HepG2 (cell line): ENCODE results near the gene CLDN14. TPM values are rescaled to one million over a fixed set of nuclear protein-coding genes. Genes with fewer than 3 reads are reported as not detected.

ENCODE experiments used
- BRD4 ChIP-seq: sonication (generic); formaldehyde crosslinking; IDR thresholded peaks from 2 replicates; pipeline ENCODE4 v1.4.0; 2020; ENCODE audit warnings: missing genetic modification reagents
- CC2D1A ChIP-seq: sonication (generic); formaldehyde crosslinking; IDR thresholded peaks from 2 replicates; pipeline ENCODE4 v1.8.1; 2023; ENCODE audit warnings: mild to moderate bottlenecking, missing genetic modification reagents
- GMEB1 ChIP-seq: sonication (generic); formaldehyde crosslinking; IDR thresholded peaks from 2 replicates; pipeline ENCODE4 v1.5.1; 2020; ENCODE audit warnings: missing genetic modification reagents, mild to moderate bottlenecking, borderline replicate concordance
- KDM5A ChIP-seq: fragments of 200-600 bp; sonication (generic); IDR thresholded peaks from 2 replicates; pipeline ENCODE4 v1.7.0; 2018; ENCODE audit warnings: antibody characterized with exemption, mild to moderate bottlenecking, low read length, borderline replicate concordance
- PAWR ChIP-seq: sonication (generic); formaldehyde crosslinking; IDR thresholded peaks from 2 replicates; pipeline ENCODE4 v1.4.0; 2020; ENCODE audit warnings: missing genetic modification reagents, mild to moderate bottlenecking, borderline replicate concordance
- PHF20 ChIP-seq: sonication (generic); formaldehyde crosslinking; IDR thresholded peaks from 2 replicates; pipeline ENCODE4 v1.5.0; 2020; ENCODE audit warnings: mild to moderate bottlenecking, missing genetic modification reagents
- RFX3 ChIP-seq: IDR thresholded peaks from 2 replicates; pipeline ENCODE4 v1.6.1; 2016; ENCODE audit warnings: missing biosample characterization, missing genetic modification reagents
- RFXANK ChIP-seq: IDR thresholded peaks from 2 replicates; pipeline ENCODE4 v1.6.1; 2016
- TCF12 ChIP-seq, 2 experiments: fragments of 450-650 bp in 1 of 2; sonication (generic) in 1 of 2; formaldehyde crosslinking in 1 of 2; IDR thresholded peaks; 2 replicates each; pipeline versions ENCODE4 v1.6.1 to v1.8.0; 2017 to 2022; ENCODE audit warnings: antibody characterized with exemption in 1 of 2, mild to moderate bottlenecking in 1 of 2, missing genetic modification reagents in 1 of 2, moderate library complexity in 1 of 2
- ZBED4 ChIP-seq: sonication (generic); formaldehyde crosslinking; IDR thresholded peaks from 2 replicates; pipeline ENCODE4 v1.4.0; 2020; ENCODE audit warnings: missing genetic modification reagents, borderline replicate concordance
- ZBTB1 ChIP-seq: sonication (generic); formaldehyde crosslinking; IDR thresholded peaks from 2 replicates; pipeline ENCODE4 v1.4.0; 2020; ENCODE audit warnings: missing genetic modification reagents, borderline replicate concordance
- ZBTB14 ChIP-seq: sonication (generic); formaldehyde crosslinking; IDR thresholded peaks from 2 replicates; pipeline ENCODE4 v1.4.0; 2020; ENCODE audit warnings: missing genetic modification reagents
- ZFP41 ChIP-seq: sonication (generic); formaldehyde crosslinking; IDR thresholded peaks from 2 replicates; pipeline ENCODE4 v1.4.0; 2020; ENCODE audit warnings: mild to moderate bottlenecking, missing genetic modification reagents, borderline replicate concordance
- ZGPAT ChIP-seq: IDR thresholded peaks from 2 replicates; pipeline ENCODE4 v1.6.1; 2016; ENCODE audit warnings: mild to moderate bottlenecking
- ZNF205 ChIP-seq: IDR thresholded peaks from 2 replicates; pipeline ENCODE4 v1.6.1; 2018; ENCODE audit warnings: missing biosample characterization, missing genetic modification reagents
- ZNF44 ChIP-seq: sonication (generic); formaldehyde crosslinking; IDR thresholded peaks from 2 replicates; pipeline ENCODE4 v1.5.1; 2020; ENCODE audit warnings: mild to moderate bottlenecking, missing genetic modification reagents
- ZNF446 ChIP-seq: sonication (generic); formaldehyde crosslinking; IDR thresholded peaks from 2 replicates; pipeline ENCODE4 v1.5.0; 2020; ENCODE audit warnings: mild to moderate bottlenecking, missing genetic modification reagents
- ZNF451 ChIP-seq: sonication (generic); formaldehyde crosslinking; IDR thresholded peaks from 2 replicates; pipeline ENCODE4 v1.5.0; 2020; ENCODE audit warnings: mild to moderate bottlenecking, missing genetic modification reagents
- ZNF564 ChIP-seq: sonication (generic); formaldehyde crosslinking; IDR thresholded peaks from 2 replicates; pipeline ENCODE4 v1.8.1; 2023; ENCODE audit warnings: mild to moderate bottlenecking, missing genetic modification reagents
- ZNF792 ChIP-seq: IDR thresholded peaks from 2 replicates; pipeline ENCODE4 v1.6.1; 2016
- ZNF839 ChIP-seq: sonication (generic); formaldehyde crosslinking; IDR thresholded peaks from 2 replicates; pipeline ENCODE4 v1.4.0; 2020; ENCODE audit warnings: missing genetic modification reagents, mild to moderate bottlenecking, borderline replicate concordance
- polyA plus RNA-seq, 8 experiments: library from polyadenylated mRNA; depleted of rRNA in 3 of 8; stranded (reverse) in 7 of 8; unstranded in 1 of 8; fragments of >200 nt; fragmentation: Illumina TruSeq in 4 of 8; extraction: Trizol in 4 of 8; gene quantifications; 2 replicates each; pipeline versions ENCODE4 v1.2.1 to v1.2.3, GENCODE V29; 2011 to 2016; ENCODE audit warnings: low read depth in 4 of 8, missing spikeins in 1 of 8, mixed read lengths in 1 of 8; ENCODE audit not compliant: insufficient read depth in 1 of 8
- total RNA-seq, 5 experiments: library from RNA; depleted of rRNA; stranded (reverse); fragments of >200 nt; fragmentation: Illumina TruSeq; extraction: Trizol; gene quantifications; 2 replicates each; pipeline ENCODE4 v1.2.3, GENCODE V29; 2016; ENCODE audit warnings: low read depth in 1 of 5

CLDN14 gene
- total and polyA plus RNA-seq, 2 of the 13 experiments (the other 11 are each of a cell fraction or from before 2014, with no cell fraction given), result 1.1 to 1.4 TPM

GRCh38 chr21:36479415-36480402 is at the start of gene CLDN14 (continued):
- TF ChIP-seq ZBTB14 (CRISPR knock-in tag) (no peak), ZBED4 (peak; percentile 89; the same call in 1 of the 2 replicates), CC2D1A (no peak), ZNF446 (peak; percentile 55; the same call in 1 of the 2 replicates), ZGPAT (peak; percentile 73; the same call in 1 of the 2 replicates), TCF12 (IDR thresholded peaks at IDR 0.05) (no peak), TCF12 (CRISPR knock-in tag; IDR thresholded peaks at IDR 0.05) (peak; percentile 97), PAWR (CRISPR knock-in tag) (no peak), GMEB1 (CRISPR knock-in tag) (peak; percentile 61; the same call in 1 of the 2 replicates), PHF20 (no peak; the same call in 1 of the 2 replicates), ZNF451 (CRISPR knock-in tag) (peak; percentile 80; the same call in 1 of the 2 replicates), RFXANK (CRISPR knock-in tag) (no peak), ZNF564 (CRISPR knock-in tag) (no peak), ZFP41 (CRISPR knock-in tag) (no peak), ZNF839 (CRISPR knock-in tag) (0 out of 2 replicates have a peak, but pooled peaks have one; percentile 49), KDM5A (no peak), RFX3 (CRISPR knock-in tag) (no peak), ZNF792 (CRISPR knock-in tag) (peak; percentile 28; the same call in 1 of the 2 replicates), BRD4 (CRISPR knock-in tag) (peak; percentile 90), ZBTB1 (CRISPR knock-in tag) (no peak), ZNF205 (peak; percentile 85; the same call in 1 of the 2 replicates), ZNF44 (CRISPR knock-in tag) (no peak)
